Measurements from ENCODE around the gene SLC11A1.

GRCh38 chr2:218422403-218423086, 40.5 kb downstream of the SLC11A1 start:
- no peak for TF ChIP-seq POLR2A (IDR thresholded peaks at IDR 0.05)
- no peak for TF ChIP-seq CTCF (IDR thresholded peaks at IDR 0.05)
- no peak for TF ChIP-seq POLR2AphosphoS5 (IDR thresholded peaks at IDR 0.05)

Data from upper lobe of left lung (tissue), 4 donors.